GM21529 (cell line): Measurements from ENCODE around the gene GPALPP1.
"Not testable (repeated sequence)": the region's sequence is repeated elsewhere in the genome, so short reads cannot be mapped to it uniquely, and the experiment has no call there.

Experiments used
- ATAC-seq: cut with Tn5 transposase; IDR thresholded peaks from one replicate; pipeline ENCODE4 v1.9.1; 2021; ENCODE audit not compliant: unreplicated experiment

GPALPP1 gene

GRCh38 chr13:45004096-45004495 is 14.8 kb downstream of the GPALPP1 start:
- no peak for ATAC-seq

DNA sequence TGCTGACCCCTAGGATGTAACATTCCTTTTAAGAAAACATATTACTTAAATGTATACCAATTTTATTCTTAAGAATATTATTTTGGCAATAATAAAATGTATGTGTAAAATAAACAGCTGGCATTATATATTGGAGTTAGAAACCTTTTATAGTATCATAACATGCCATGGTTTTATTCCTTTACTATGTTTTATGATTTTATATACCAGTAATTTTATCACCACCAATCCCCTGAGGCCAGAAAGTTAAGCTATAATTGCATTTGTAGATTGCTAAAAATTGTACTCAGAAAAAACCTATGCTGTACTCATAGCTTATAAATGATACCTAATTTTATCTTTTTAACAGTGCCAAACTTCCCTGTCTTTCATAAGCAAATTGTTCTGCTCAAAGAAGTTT is 17.9 kb downstream of the GPALPP1 start:
- no peak for ATAC-seq

GRCh38 chr13:45007823-45008222 is 18.5 kb downstream of the GPALPP1 start:
- ATAC-seq = no peak

- ATAC-seq = no peak
Observed at GRCh38 chr13:45011198-45011597, 21.9 kb downstream of the GPALPP1 start.

DNA sequence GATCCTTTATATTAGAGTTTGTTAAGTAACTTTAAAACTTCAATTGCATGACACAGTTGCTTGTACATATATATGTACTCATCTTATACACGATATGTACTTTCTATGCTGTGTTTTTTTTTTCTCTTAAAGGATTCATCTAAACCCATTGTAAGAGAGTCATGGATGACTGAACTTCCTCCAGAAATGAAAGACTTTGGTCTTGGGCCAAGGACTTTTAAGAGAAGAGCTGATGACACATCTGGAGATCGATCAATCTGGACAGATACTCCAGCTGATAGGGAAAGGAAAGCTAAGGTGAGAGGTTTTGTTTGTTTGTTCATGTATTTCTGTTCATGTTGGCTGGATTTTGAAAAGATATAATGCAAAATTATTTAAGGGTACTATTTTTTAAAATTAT is 26.0 kb downstream of the GPALPP1 start:
- no peak for ATAC-seq

GRCh38 chr13:45016792-45017425 is 27.6 kb downstream of the GPALPP1 start:
- ATAC-seq = no peak

- ATAC-seq = not testable (repeated sequence)
Observed at GRCh38 chr13:45019981-45020380, 30.6 kb downstream of the GPALPP1 start.

- no peak for ATAC-seq
Observed at GRCh38 chr13:45021250-45021649, 31.9 kb downstream of the GPALPP1 start.

DNA sequence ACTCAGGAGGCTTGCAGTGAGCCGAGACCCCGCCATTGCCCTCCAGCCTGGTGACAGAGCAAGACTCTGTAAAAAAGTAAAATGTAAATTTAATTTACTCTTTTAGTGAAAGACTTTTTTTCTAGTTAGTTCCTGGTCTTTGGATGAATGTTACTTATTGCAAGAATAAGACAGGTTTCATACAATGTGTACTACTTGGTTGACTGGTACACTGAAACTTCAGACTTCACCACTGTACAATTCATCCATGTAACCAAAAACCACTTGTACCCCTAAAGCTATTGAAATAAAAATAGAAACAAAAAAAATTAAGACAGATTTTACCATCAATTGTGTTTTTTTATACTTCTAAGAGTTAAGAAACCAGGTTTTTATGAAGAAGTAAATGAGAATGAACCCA is 35.5 kb downstream of the GPALPP1 start:
- no peak for ATAC-seq

- no peak for ATAC-seq
Observed at GRCh38 chr13:45034342-45034741, 45.0 kb downstream of the GPALPP1 start.

DNA sequence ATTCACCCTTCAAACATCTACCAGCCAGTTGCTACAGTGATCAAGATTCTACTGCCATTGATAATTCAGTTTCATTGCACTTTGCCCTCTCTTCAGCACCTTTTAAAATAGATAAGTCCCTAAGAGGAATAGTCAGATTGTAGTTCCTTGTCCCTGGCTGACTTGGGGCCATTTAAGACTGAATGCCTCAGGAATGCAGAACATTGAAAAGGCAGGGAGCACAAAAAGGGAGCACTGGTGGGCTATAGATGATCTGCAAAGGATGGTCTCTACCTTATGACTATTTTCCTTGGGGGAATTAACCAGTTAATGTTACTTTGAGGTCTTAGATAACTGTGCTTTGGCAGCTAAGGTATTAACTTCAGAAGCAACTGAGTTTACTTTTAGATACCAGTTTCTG is 46.9 kb downstream of the GPALPP1 start:
- no peak for ATAC-seq

- no peak for ATAC-seq
Observed at GRCh38 chr13:45040173-45040572, 50.8 kb downstream of the GPALPP1 start.

- no peak for ATAC-seq
Observed at GRCh38 chr13:45040622-45041021, 51.3 kb downstream of the GPALPP1 start.

GRCh38 chr13:45042539-45042938 is 53.2 kb downstream of the GPALPP1 start:
- ATAC-seq = no peak

- ATAC-seq = no peak
Observed at GRCh38 chr13:45046445-45046844, 57.1 kb downstream of the GPALPP1 start.

DNA sequence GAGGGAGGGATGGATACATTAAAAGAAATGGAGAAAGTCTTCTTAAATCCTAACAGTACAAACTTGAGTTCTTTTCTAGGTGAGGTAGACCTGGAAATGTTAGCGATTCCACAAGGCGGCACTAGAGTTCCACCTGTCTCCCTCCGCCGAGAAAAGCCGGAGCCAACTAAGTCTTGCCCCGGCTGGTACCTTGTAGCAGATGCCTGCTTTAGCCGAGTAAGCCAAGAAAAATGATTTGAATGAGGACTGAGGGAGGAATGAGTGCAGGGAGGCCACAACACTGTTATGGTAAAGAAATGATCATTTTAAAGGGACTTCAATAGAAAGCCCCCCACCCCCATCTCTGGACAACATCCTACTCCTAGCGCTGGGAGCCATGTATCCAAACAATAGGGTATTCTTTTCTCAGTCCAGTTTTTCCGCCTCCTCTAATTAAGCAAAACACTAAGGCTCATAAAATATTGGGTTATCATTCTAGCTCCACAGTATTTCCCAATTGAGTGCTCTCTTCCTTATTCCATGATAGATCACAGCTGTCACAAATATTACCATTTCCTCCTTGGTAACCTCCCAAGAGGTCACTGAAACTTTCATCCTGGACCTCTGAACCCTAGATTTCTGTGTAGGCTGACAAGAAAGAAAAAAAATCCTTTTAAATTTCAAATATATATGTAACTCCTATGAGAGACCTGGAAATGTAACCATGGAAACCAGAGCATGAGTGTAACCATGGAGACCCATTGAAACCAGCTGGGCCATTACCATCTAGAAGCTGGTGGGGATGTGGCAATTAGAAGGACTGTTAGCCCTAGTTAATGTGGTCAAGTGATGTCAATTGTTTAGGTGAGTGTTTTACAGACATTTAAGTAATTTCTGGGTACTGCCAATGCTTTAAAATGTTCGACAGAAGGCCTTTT is 58.3 kb downstream of the GPALPP1 start:
- peak; percentile 74 for ATAC-seq

DNA sequence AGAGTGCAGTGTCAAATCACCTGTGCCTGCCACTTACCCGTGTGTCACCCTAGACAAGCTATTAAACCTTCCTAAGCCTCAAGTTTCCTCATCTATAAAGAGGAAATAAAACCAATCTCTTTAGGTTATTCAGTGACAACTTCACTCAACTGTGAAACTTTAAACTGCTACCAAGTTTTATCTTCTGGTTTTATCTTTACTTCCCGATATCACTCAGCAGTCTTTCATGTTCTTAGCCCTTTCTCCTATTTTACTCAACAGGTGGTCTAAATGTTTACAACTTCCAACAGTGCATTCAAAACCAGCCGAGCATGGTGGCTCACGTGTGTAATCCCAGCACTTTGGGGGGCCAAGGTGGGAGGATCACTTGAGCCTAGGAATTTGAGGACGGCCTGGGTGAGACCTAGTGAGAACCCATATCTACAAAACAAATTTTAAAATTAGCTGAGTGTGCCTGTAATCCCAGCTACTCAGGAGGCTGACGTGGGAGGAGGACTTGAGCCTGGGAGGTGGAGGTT is 59.6 kb downstream of the GPALPP1 start:
- peak; percentile 45 for ATAC-seq

- ATAC-seq = no peak
Observed at GRCh38 chr13:45049478-45049877, 60.1 kb downstream of the GPALPP1 start.

- no peak for ATAC-seq
Observed at GRCh38 chr13:45051315-45051714, 62.0 kb downstream of the GPALPP1 start.

DNA sequence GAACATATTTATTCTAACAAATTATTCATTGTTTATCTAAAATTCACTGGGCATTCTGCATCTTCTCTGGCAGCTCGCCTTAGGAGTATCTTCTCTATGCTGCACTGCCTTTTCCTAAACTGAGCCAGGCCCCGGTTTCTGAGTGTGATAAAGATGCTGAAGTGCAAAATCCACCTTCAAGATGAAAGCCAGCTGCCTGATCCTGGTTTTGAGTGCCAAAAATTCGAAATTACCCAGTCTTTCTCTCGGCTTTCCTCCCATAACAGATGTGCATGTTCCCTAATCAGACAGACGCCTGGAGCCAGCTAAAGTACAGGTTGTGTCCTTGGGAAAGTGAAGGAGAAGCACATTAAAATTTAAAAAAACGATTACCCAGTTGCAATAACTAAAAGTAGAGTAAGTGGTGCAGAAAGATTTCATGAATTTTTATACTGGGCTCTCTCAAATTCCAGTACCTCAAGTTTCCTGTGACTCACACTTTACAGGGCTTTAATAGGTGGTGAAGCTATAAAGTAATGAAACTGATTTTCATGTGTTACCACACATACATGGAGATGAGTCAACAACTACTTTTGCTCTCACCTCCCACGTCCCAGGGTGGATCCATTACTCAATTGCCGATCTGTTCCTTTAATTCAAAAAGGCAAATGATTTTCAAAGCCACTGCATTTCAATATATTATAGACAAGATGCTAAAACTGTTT is 66.0 kb downstream of the GPALPP1 start:
- ATAC-seq = peak; percentile 85

GRCh38 chr13:45055902-45056648 is 66.7 kb downstream of the GPALPP1 start:
- no peak for ATAC-seq
